ENCODE data around the gene INO80B.

INO80B gene

GRCh38 chr2:74503506-74504475, 48.9 kb downstream of the INO80B start:
- no peak for DNase-seq

GRCh38 chr2:74504591-74504990, 49.7 kb downstream of the INO80B start:
- DNase-seq: no peak

DNA sequence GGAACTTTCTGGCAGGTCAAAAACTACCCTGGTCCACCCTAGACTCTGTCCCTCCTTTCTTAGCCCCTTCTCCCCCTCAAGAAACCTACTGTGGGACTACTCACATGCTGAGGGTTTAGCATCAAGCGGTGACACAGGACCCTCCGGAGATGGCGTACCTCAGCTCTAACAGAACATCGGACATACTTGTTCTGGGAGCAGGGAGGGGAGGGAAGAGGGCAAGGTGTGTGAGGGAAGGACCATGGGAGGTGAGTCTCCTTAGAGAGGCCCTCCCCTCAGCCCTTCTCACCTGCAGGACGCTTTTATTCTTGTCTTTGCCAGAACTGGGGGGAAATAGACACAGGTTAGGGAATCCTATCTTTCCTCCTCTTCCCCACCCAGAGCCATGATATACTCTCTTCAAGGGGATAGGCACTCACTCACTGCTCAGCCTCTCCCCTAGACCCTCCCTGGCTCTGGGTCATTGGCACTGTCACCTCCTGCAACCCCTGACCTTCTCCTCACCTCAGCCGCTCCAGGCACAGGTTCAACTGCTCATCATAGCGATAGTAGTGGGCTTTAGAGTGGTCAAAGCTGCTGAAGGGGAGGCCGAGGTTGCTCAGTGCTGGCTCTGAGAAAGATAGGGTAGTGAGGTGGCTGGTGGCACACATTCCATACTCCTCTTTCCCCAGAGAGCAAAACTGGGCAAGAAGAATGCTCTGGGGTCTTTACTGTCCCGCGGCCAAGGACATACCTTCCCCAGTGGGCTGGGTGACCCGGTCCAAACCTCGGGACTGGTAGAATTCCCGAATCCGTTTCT, 50.8 kb downstream of the INO80B start:
- no peak for DNase-seq

DNA sequence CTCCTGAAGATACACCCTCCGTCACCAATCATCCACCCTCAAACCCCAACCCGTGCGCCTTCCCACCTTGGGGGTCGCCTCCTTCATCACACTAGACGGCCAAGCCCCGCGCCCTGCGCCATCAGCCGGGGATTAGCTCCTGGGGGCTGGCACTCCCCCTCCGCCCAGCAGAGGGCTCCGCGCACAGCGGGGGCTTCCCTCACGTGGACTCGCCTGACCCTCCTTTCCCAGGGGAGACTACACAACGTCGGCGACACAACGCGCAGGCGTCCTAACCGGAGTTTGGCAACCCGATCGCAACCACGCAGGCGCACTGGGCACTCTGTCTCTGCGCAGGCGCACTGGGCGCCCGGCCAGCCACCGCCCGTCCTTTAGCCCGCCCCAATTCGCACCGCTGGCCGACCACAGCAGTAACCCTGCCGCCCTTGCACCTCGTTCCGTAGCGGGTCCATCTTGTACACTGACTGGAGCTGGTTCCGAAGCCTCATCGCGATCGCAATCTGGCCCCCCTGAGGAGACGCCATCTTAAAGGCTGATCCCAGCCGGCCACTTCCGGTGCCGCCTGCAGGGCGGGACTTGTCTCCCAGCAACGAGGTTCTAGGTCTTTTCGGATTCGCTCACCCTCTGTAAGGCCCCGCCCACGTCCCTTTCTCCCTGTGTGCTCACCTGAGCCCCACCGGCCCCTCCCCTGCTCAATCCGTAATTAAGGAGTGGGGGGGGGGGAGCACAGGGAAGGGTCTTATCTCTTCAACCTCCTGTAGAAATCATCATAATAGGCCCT, 52.4 kb downstream of the INO80B start, which contains the start of gene PCGF1:
TSS of gene PCGF1 (minus strand) at position 551 of the 781 bp plus-strand sequence. CDS start at position 524, 27 bp downstream.
- DNase-seq: peak; percentile 100

Measured in activated CD8-positive, alpha-beta memory T cell treated with anti-CD3 and anti-CD28 coated beads for 24 hours (primary cell).